ENCODE measurements around the gene SORBS2. TPM values are rescaled to one million over a fixed set of nuclear protein-coding genes. Genes with fewer than 3 reads are reported as not detected.

SORBS2 gene
- total RNA-seq, 1 experiment from 2014 or later = 44.5 TPM

DNA sequence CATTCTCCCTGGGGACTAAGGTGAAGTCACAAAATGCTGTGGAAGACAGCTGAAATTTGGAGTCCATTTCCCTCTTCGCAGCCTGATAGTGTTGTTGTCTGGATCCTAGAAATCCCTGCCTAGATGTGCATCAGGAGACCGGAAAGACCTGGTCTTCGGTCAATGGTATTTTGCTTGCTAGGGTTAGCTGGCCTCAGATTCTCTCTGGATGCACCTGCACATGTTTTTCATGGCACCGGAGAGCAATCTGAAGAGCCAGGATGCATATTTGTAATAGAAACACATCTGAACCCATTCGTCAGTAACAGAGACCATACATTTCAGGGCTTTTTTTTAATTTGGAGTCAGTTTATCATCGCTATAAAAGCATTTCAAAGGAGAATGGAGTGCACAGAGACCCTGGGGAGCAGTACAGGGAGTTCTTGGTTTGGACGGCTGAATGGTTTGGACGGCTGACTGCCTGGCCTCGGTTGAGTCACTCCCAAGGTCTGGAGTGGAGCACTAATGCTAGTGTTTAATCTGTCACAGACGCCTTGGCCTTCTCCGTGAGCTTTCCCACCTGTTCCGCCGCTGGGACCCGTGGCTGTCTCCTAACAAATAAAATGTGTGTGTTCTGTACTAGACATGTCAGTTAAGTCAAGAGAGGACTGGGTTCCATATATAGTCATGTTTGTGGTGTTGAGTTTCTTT lies 269.2 kb downstream of the SORBS2 start (continued):
- TF ChIP-seq SMAD3 (CRISPR knock-in tag; IDR thresholded peaks at IDR 0.05; ENCODE audit: borderline replicate concordance) = no peak
- TF ChIP-seq, protein P1, sequence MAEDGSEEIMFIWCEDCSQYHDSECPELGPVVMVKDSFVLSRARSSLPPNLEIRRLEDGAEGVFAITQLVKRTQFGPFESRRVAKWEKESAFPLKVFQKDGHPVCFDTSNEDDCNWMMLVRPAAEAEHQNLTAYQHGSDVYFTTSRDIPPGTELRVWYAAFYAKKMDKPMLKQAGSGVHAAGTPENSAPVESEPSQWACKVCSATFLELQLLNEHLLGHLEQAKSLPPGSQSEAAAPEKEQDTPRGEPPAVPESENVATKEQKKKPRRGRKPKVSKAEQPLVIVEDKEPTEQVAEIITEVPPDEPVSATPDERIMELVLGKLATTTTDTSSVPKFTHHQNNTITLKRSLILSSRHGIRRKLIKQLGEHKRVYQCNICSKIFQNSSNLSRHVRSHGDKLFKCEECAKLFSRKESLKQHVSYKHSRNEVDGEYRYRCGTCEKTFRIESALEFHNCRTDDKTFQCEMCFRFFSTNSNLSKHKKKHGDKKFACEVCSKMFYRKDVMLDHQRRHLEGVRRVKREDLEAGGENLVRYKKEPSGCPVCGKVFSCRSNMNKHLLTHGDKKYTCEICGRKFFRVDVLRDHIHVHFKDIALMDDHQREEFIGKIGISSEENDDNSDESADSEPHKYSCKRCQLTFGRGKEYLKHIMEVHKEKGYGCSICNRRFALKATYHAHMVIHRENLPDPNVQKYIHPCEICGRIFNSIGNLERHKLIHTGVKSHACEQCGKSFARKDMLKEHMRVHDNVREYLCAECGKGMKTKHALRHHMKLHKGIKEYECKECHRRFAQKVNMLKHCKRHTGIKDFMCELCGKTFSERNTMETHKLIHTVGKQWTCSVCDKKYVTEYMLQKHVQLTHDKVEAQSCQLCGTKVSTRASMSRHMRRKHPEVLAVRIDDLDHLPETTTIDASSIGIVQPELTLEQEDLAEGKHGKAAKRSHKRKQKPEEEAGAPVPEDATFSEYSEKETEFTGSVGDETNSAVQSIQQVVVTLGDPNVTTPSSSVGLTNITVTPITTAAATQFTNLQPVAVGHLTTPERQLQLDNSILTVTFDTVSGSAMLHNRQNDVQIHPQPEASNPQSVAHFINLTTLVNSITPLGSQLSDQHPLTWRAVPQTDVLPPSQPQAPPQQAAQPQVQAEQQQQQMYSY (CRISPR knock-in tag; IDR thresholded peaks at IDR 0.05) = no peak
- TF ChIP-seq ETV6 (CRISPR knock-in tag; IDR thresholded peaks at IDR 0.05) = no peak
- TF ChIP-seq, protein P2, sequence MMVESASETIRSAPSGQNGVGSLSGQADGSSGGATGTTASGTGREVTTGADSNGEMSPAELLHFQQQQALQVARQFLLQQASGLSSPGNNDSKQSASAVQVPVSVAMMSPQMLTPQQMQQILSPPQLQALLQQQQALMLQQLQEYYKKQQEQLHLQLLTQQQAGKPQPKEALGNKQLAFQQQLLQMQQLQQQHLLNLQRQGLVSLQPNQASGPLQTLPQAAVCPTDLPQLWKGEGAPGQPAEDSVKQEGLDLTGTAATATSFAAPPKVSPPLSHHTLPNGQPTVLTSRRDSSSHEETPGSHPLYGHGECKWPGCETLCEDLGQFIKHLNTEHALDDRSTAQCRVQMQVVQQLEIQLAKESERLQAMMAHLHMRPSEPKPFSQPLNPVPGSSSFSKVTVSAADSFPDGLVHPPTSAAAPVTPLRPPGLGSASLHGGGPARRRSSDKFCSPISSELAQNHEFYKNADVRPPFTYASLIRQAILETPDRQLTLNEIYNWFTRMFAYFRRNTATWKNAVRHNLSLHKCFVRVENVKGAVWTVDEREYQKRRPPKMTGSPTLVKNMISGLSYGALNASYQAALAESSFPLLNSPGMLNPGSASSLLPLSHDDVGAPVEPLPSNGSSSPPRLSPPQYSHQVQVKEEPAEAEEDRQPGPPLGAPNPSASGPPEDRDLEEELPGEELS (CRISPR knock-in tag; IDR thresholded peaks at IDR 0.05) = no peak
- TF ChIP-seq, protein P3, sequence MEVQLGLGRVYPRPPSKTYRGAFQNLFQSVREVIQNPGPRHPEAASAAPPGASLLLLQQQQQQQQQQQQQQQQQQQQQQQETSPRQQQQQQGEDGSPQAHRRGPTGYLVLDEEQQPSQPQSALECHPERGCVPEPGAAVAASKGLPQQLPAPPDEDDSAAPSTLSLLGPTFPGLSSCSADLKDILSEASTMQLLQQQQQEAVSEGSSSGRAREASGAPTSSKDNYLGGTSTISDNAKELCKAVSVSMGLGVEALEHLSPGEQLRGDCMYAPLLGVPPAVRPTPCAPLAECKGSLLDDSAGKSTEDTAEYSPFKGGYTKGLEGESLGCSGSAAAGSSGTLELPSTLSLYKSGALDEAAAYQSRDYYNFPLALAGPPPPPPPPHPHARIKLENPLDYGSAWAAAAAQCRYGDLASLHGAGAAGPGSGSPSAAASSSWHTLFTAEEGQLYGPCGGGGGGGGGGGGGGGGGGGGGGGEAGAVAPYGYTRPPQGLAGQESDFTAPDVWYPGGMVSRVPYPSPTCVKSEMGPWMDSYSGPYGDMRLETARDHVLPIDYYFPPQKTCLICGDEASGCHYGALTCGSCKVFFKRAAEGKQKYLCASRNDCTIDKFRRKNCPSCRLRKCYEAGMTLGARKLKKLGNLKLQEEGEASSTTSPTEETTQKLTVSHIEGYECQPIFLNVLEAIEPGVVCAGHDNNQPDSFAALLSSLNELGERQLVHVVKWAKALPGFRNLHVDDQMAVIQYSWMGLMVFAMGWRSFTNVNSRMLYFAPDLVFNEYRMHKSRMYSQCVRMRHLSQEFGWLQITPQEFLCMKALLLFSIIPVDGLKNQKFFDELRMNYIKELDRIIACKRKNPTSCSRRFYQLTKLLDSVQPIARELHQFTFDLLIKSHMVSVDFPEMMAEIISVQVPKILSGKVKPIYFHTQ (CRISPR knock-in tag; IDR thresholded peaks at IDR 0.05) = no peak
- TF ChIP-seq TEAD1 (CRISPR knock-in tag; IDR thresholded peaks at IDR 0.05) = no peak
- TF ChIP-seq, protein P4, sequence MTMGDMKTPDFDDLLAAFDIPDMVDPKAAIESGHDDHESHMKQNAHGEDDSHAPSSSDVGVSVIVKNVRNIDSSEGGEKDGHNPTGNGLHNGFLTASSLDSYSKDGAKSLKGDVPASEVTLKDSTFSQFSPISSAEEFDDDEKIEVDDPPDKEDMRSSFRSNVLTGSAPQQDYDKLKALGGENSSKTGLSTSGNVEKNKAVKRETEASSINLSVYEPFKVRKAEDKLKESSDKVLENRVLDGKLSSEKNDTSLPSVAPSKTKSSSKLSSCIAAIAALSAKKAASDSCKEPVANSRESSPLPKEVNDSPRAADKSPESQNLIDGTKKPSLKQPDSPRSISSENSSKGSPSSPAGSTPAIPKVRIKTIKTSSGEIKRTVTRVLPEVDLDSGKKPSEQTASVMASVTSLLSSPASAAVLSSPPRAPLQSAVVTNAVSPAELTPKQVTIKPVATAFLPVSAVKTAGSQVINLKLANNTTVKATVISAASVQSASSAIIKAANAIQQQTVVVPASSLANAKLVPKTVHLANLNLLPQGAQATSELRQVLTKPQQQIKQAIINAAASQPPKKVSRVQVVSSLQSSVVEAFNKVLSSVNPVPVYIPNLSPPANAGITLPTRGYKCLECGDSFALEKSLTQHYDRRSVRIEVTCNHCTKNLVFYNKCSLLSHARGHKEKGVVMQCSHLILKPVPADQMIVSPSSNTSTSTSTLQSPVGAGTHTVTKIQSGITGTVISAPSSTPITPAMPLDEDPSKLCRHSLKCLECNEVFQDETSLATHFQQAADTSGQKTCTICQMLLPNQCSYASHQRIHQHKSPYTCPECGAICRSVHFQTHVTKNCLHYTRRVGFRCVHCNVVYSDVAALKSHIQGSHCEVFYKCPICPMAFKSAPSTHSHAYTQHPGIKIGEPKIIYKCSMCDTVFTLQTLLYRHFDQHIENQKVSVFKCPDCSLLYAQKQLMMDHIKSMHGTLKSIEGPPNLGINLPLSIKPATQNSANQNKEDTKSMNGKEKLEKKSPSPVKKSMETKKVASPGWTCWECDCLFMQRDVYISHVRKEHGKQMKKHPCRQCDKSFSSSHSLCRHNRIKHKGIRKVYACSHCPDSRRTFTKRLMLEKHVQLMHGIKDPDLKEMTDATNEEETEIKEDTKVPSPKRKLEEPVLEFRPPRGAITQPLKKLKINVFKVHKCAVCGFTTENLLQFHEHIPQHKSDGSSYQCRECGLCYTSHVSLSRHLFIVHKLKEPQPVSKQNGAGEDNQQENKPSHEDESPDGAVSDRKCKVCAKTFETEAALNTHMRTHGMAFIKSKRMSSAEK (CRISPR knock-in tag; IDR thresholded peaks at IDR 0.05; ENCODE audit: borderline replicate concordance) = no peak
- TF ChIP-seq, protein P5, sequence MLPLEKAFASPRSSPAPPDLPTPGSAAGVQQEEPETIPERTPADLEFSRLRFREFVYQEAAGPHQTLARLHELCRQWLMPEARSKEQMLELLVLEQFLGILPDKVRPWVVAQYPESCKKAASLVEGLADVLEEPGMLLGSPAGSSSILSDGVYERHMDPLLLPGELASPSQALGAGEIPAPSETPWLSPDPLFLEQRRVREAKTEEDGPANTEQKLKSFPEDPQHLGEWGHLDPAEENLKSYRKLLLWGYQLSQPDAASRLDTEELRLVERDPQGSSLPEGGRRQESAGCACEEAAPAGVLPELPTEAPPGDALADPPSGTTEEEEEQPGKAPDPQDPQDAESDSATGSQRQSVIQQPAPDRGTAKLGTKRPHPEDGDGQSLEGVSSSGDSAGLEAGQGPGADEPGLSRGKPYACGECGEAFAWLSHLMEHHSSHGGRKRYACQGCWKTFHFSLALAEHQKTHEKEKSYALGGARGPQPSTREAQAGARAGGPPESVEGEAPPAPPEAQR (CRISPR knock-in tag; IDR thresholded peaks at IDR 0.05) = no peak
- TF ChIP-seq NFYB (CRISPR knock-in tag; conservative IDR thresholded peaks at IDR 0.05; ENCODE audit: low read depth) = no peak
- TF ChIP-seq, protein P6, sequence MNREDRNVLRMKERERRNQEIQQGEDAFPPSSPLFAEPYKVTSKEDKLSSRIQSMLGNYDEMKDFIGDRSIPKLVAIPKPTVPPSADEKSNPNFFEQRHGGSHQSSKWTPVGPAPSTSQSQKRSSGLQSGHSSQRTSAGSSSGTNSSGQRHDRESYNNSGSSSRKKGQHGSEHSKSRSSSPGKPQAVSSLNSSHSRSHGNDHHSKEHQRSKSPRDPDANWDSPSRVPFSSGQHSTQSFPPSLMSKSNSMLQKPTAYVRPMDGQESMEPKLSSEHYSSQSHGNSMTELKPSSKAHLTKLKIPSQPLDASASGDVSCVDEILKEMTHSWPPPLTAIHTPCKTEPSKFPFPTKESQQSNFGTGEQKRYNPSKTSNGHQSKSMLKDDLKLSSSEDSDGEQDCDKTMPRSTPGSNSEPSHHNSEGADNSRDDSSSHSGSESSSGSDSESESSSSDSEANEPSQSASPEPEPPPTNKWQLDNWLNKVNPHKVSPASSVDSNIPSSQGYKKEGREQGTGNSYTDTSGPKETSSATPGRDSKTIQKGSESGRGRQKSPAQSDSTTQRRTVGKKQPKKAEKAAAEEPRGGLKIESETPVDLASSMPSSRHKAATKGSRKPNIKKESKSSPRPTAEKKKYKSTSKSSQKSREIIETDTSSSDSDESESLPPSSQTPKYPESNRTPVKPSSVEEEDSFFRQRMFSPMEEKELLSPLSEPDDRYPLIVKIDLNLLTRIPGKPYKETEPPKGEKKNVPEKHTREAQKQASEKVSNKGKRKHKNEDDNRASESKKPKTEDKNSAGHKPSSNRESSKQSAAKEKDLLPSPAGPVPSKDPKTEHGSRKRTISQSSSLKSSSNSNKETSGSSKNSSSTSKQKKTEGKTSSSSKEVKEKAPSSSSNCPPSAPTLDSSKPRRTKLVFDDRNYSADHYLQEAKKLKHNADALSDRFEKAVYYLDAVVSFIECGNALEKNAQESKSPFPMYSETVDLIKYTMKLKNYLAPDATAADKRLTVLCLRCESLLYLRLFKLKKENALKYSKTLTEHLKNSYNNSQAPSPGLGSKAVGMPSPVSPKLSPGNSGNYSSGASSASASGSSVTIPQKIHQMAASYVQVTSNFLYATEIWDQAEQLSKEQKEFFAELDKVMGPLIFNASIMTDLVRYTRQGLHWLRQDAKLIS (CRISPR knock-in tag; IDR thresholded peaks at IDR 0.05; ENCODE audit: borderline replicate concordance) = no peak
- no peak for TF ChIP-seq ELF4 (CRISPR knock-in tag; IDR thresholded peaks at IDR 0.05; ENCODE audit: low read depth)
- TF ChIP-seq ZNF317 (CRISPR knock-in tag; IDR thresholded peaks at IDR 0.05; ENCODE audit: borderline replicate concordance, low read depth) = no peak

Data from WTC11 (cell line).